Activated CD8-positive, alpha-beta memory T cell treated with anti-CD3 and anti-CD28 coated beads, Interleukin-2, amount 50 U/mL, for 24 hours (primary cell): ENCODE data around the gene ONECUT3.
A peak's percentile ranks its signal among the peaks of the same experiment; 100 is the strongest.

Experiments
- DNase-seq: peaks from one replicate; pipeline ENCODE4 v3.0.0-alpha.2; 2020; ENCODE audit errors: extremely low read depth

ONECUT3 gene

GRCh38 chr19:1814833-1815604 lies 61.7 kb downstream of the ONECUT3 start:
- DNase-seq: no peak

- no peak for DNase-seq
Observed at GRCh38 chr19:1815605-1816529, 62.6 kb downstream of the ONECUT3 start.

GRCh38 chr19:1816530-1817298 lies 63.4 kb downstream of the ONECUT3 start:
- DNase-seq: no peak

GRCh38 chr19:1817553-1818179 lies 64.4 kb downstream of the ONECUT3 start:
- no peak for DNase-seq

- DNase-seq: no peak
Observed at GRCh38 chr19:1818549-1819195, 65.4 kb downstream of the ONECUT3 start.

GRCh38 chr19:1819341-1820255 lies 66.3 kb downstream of the ONECUT3 start:
- no peak for DNase-seq

GRCh38 chr19:1822210-1822609 lies 68.9 kb downstream of the ONECUT3 start:
- DNase-seq: no peak

GRCh38 chr19:1823020-1823419 lies 69.7 kb downstream of the ONECUT3 start:
- no peak for DNase-seq

- no peak for DNase-seq
Observed at GRCh38 chr19:1823539-1824251, 70.4 kb downstream of the ONECUT3 start.

GRCh38 chr19:1824252-1824622 lies 70.9 kb downstream of the ONECUT3 start:
- DNase-seq: no peak

- DNase-seq: peak; percentile 54
Observed at GRCh38 chr19:1825909-1826556, 72.7 kb downstream of the ONECUT3 start.

- DNase-seq: no peak
Observed at GRCh38 chr19:1826557-1827521, 73.5 kb downstream of the ONECUT3 start.

- no peak for DNase-seq
Observed at GRCh38 chr19:1827566-1828278, 74.4 kb downstream of the ONECUT3 start.

GRCh38 chr19:1828279-1829238 lies 75.3 kb downstream of the ONECUT3 start:
- DNase-seq: no peak

- DNase-seq: no peak
Observed at GRCh38 chr19:1829958-1830357, 76.7 kb downstream of the ONECUT3 start.

- no peak for DNase-seq
Observed at GRCh38 chr19:1830568-1830967, 77.3 kb downstream of the ONECUT3 start.
